ENCODE measurements around the gene IFNLR1. TPM values are rescaled to one million over a fixed set of nuclear protein-coding genes. Genes with fewer than 3 reads are reported as not detected.

Gene IFNLR1
- 0.09 TPM in 1 of 2 replicates, not detected in the other for total RNA-seq

DNA sequence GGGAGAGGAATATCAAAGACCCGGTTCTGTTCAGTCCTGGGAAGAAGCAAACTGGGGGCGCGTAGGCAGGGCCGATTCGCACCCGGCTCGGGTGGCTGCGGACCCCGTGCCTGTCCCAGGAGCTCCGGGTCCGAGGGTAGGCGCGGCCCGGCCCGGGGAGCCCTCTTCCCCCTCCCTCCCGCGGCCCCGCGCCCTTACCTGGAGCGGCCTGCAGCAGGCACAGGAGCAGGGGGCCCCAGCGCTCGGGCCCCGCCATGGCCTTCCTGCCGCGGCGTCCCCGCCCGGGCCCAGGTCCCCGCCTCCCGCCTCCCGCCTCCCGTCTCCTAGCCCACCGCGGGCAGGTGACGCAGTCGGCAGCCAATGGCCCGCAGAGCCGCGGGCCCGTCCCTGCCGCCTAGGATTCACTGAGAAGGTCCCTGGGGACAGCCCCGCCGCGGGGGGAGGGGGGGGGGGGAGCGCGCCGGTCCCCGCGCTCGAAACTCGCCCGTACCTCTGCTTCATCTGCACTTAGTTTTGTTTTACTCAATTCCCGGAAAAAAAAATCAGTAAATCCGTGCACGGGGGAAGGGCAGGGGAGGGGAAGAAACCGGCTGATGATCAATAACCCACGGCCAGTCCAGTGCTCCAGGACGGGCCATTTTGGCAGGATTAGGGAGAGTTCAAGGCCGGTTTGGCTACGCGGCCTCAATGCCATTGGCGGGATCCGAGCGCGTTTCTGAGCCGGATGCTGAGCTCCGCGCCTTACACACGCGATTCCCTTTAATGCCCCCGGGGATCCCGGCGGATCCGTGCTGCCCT lies at the start of gene IFNLR1:
TSS of gene IFNLR1 (minus strand) at position 297 of the 798 bp plus-strand sequence. CDS start at position 256, 41 bp downstream.

DNA sequence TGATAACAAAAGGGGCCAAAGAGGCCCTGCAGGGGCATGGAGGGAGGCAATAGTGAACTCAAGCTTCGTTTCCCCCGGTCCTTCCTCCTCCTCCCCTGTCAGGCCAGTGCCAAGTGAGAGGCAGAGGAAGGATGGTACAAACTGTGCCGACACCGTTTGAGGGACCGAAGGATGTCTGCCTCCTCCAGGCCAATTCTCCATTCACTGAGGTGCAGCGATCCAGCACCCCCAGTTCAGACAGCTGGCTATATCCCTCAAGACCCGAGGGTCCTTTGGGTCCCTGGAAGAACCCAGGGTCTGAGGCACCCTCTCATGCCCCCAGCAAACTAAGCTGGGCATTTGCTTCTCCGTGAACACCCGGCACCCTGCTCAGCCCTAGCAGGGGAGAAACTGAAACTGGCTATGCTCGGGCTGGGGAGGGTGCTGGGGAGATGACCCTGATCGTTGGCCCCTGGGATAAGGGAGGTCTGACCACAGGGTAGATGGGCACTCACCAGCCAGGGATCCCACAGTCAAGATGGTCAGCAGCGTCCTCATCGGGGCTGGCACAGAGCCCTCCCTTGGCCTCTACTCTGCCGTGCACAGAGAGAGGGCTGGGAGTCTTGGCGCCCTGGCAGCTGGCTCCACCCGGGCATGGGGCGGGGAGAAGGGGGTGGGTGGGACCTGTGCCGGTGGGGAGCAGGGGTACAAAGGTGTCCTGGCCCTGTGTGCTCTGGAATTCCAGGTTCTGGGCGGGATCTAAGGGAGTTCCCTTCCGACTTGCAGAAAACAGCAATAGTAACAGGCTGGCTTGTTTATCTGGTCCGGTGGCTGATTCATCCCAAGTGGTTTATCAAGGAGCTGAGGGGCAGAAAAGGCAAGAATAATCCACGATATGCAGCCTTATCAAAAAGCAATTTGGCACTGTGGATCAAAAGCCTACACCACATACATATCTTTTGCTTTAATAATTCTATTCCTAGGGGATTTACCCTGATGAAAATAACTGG lies 44.2 kb downstream of the IFNLR1 start, which contains the start of gene IL22RA1:
TSS of gene IL22RA1 (minus strand) at position 595 of the 989 bp plus-strand sequence. CDS start at position 537, 58 bp downstream.

DNA sequence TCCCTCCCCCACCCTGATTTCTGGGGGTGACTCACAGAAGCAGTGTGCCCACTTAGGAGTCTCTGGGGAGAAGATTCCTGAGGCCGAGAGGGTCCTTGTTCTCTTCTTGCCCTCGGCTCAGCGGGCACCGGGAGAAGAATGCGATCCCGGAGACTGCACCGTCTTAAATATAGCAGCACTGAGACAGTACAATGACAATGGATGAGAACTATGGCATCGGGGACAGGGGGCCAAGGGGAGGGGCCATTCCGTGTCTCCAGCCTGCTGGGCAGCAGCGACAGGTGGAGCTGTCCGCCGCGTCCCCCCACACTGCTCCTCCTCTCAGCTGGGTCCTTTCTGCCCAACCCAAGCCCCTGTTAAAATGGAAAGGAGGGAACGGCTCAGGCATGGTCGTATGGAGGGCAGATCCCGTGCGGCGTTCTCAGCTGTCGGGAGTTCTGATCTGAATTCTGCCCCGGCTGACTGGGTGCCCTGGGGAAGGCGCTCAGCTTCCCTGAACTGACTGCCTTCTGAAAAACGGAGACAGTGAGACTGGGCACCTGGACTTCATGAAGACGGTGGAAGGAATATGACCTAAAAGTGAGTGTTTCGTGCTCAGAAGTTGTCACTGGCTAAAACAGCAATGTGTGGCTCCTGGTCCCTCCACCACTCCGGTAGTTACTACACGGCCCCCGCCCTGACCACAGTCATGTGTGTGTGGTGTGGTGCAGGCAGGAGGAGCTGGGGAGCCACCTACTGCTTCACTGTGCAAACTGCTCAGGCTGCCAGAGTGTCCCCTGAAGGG lies 74.9 kb downstream of the IFNLR1 start, which contains the start of gene MYOM3:
TSS of gene MYOM3 (minus strand) at position 140 of the 784 bp plus-strand sequence. CDS start 3,499 bp downstream, outside the sequence.

Other genes starting within 250 kb of the IFNLR1 start
- gene PNRC2, start 227.5 kb downstream of the IFNLR1 start, total RNA-seq = 109 and 176 TPM in 2 replicates
- 92.8 and 112 TPM in 2 replicates for gene SRSF10, start 207.0 kb downstream of the IFNLR1 start, total RNA-seq
- gene MYOM3, start 75.2 kb downstream of the IFNLR1 start, total RNA-seq = 0.09 and 0.28 TPM in 2 replicates
- under 0.01 TPM in 1 of 2 replicates, not detected in the other for gene IL22RA1, start 44.1 kb downstream of the IFNLR1 start, total RNA-seq
- not detected in 2 replicates for gene GRHL3, start 132.1 kb upstream of the IFNLR1 start, total RNA-seq
- gene STPG1, start 226.5 kb upstream of the IFNLR1 start, total RNA-seq = 1.5 and 2.9 TPM in 2 replicates
- 11.9 and 32.7 TPM in 2 replicates for gene NIPAL3, start 228.5 kb upstream of the IFNLR1 start, total RNA-seq